T-helper 2 cell treated with Interferon-gamma antibody and Interleukin-4, amounts not matched to agents 100 ng/mL and 5 ng/mL, for 36 hours (primary cell): ENCODE data around the gene CD46. TPM values are rescaled to one million over a fixed set of nuclear protein-coding genes. Genes with fewer than 3 reads are reported as not detected.
"Not testable (repeated sequence)": the region's sequence is repeated elsewhere in the genome, so short reads cannot be mapped to it uniquely, and the experiment has no call there.

Source experiments
- intact Hi-C: fragments of 100-400 bp; cut with micrococcal nuclease; formaldehyde crosslinking; loops from one replicate; pipeline ENCODE4 v1.15.1; 2023
- total RNA-seq: library from RNA; stranded (reverse); gene quantifications from 2 replicates; pipeline ENCODE4 v1.2.3, GENCODE V29; 2022

CD46 gene
- 105 and 107 TPM in 2 replicates for total RNA-seq

GRCh38 chr1:207751790-207752455 lies at the start of gene CD46:
CD46 (plus strand) TSS chr1:207752054; CDS start chr1:207752213, 159 bp downstream.
- intact Hi-C loops = loop anchor here (2.0 to 5.0 kb wide), 4 partner anchors 47 to 430 kb away; partner anchors contain the start of gene CD55

GRCh38 chr1:207702317-207702716 lies 49.5 kb upstream of the CD46 start:
- intact Hi-C loops = no loop called here

GRCh38 chr1:207703712-207704111 lies 48.1 kb upstream of the CD46 start:
- intact Hi-C loops = no loop called here

GRCh38 chr1:207708004-207708403 lies 43.9 kb upstream of the CD46 start:
- intact Hi-C loops = not testable (repeated sequence)

- intact Hi-C loops = loop anchor here (1.0 to 10.0 kb wide), 2 partner anchors 86 to 254 kb away; no protein-coding TSS in a partner anchor
These were observed 40.6 kb upstream of the CD46 start for GRCh38 chr1:207711285-207711684.

GRCh38 chr1:207712701-207713100 lies 39.2 kb upstream of the CD46 start:
- intact Hi-C loops = loop anchor here (10.0 kb wide), 1 partner anchor 252 kb away; no protein-coding TSS in a partner anchor

- intact Hi-C loops = loop anchor here (10.0 kb wide), 1 partner anchor 251 kb away; no protein-coding TSS in a partner anchor
These were observed 38.3 kb upstream of the CD46 start for GRCh38 chr1:207713529-207713928.

- intact Hi-C loops = loop anchor here (10.0 kb wide), 1 partner anchor 246 kb away; no protein-coding TSS in a partner anchor
These were observed 32.6 kb upstream of the CD46 start for GRCh38 chr1:207719234-207719633.

GRCh38 chr1:207728200-207728858 lies 23.5 kb upstream of the CD46 start:
- intact Hi-C loops = not testable (repeated sequence)

GRCh38 chr1:207737503-207738157 lies 14.2 kb upstream of the CD46 start:
- intact Hi-C loops = not testable (repeated sequence)

- intact Hi-C loops = not testable (repeated sequence)
These were observed 13.6 kb upstream of the CD46 start for GRCh38 chr1:207738158-207738659.

GRCh38 chr1:207740207-207740606 lies 11.6 kb upstream of the CD46 start:
- intact Hi-C loops = no loop called here

- intact Hi-C loops = no loop called here
These were observed 8.9 kb upstream of the CD46 start for GRCh38 chr1:207742850-207743555.

GRCh38 chr1:207744000-207744534 lies 7.8 kb upstream of the CD46 start:
- intact Hi-C loops = no loop called here

- intact Hi-C loops = no loop called here
These were observed 6.6 kb upstream of the CD46 start for GRCh38 chr1:207745285-207745684.

GRCh38 chr1:207745839-207746767 lies 5.8 kb upstream of the CD46 start:
- intact Hi-C loops = no loop called here

GRCh38 chr1:207747627-207748492 lies 4.0 kb upstream of the CD46 start:
- intact Hi-C loops = no loop called here

GRCh38 chr1:207748737-207749528 lies 2.9 kb upstream of the CD46 start:
- intact Hi-C loops = no loop called here
